HG03565 (cell line): Measurements from ENCODE around the gene TTYH3.

Experiments used
- ATAC-seq: cut with Tn5 transposase; IDR thresholded peaks from one replicate; pipeline ENCODE4 v1.9.1; 2021; ENCODE audit warnings: mild to moderate bottlenecking, moderate library complexity; ENCODE audit not compliant: unreplicated experiment

Gene TTYH3

DNA sequence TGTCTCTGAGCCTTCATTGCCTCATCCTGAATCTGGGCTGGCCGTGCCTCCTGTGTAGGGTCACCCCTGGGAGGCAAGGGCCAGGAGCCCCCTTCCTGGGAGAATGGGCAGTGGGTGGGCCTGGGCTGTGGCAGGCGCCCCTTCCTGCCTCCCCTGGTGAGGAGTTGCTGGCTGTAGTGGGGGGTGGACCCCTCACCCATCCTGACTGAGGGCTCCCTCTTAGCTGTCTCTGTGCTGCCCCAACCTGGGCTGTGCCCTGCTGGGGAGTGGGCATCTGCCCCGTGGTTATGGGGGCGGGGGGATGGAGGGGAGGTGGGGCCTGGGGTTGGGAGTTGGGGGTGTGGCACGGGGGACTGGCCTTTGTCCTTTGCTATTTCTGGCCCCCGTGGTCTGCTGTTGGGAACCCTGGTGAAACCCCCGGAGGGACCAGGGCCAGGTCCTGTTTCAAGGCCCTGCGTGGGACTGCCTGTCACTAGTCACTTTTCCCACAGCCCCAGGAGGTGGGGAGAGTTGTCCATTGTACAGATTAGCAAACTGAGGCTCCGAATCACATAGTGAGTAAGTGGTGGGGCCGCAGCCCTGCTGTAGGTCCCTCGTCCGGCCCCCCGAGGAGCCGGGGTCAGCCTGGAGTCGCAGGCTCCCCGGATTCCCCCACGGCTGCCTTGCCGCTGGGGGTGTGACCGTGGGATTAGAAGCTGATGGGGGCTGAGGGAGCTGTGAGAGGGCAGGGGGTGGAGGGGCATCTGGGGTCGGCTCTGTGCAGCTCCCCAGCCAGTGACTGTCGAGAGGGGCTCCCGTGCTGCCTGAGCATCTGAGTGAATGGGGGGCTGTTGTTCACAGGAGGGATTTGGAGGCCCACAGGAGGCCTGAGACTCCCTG, 2.7 kb downstream of the TTYH3 start:
- ATAC-seq, result no peak

DNA sequence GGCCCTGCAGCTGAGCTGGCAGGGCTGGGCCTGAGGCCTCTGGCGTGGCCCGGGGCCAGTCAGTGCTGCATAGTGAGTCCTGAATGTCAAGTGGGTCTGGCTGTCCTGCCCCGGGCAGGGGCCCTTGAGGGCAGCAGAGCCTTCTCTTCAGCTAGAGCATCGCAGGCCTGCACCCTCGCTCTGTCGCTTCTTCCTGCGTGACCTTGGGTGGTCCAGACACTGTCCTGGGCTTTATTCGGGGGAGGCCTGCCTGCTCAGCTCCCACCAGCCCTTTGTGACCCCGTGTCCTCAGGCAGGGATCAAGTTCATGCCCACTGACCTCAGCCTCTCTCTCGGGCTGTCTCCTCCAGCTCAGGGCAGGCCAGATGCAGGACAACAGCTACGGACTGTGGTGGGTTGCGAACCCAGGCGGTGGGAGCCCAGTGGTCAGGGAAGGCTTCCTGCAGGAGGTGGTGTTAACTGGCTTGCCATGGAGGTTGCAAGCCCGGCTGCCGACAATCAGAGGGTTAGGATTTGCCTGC, 3.4 kb downstream of the TTYH3 start:
- ATAC-seq, result no peak

DNA sequence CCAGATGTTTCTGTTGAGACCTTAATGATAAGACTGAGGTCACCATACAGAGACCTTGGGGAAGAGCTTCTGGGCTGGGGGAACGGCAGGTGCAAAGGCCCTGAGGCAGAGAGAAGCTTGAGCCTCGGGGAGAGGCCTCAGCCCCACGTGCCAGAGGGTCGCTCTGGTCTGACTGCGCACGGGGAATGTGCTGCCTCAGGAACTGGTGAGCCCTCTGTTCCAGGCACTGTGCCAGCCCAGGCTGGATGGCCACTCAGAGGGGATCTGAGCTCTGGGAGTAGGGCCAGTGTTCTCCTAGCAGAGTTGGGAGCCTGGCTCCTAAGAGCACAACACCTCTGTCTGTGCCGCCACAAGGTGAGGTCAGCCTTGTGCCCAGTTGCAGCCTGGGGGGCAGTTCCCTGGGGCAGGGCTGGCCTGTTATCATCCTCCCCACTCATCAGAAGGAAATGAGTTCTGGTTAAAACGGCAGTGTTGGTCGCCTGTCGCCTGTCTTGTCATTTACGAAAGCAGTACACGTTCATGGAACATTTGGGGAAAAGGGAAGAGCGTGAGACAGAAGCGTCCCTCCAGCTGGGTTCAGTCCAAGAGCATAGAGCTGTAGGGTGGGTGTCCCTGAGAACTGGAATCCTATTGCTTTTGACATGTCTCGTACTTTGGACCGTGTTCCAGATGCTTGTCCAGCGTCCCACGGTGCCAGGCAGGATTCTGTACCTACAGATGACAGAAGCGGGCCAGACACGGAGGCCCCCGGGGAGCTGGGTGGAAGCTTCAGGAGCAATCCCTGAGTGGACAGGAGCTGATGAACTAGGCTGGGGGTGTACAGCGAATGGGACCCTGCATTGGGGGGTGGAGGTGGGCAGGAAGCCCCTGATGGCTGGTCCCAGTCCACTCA, 4.3 kb downstream of the TTYH3 start:
- no peak for ATAC-seq

DNA sequence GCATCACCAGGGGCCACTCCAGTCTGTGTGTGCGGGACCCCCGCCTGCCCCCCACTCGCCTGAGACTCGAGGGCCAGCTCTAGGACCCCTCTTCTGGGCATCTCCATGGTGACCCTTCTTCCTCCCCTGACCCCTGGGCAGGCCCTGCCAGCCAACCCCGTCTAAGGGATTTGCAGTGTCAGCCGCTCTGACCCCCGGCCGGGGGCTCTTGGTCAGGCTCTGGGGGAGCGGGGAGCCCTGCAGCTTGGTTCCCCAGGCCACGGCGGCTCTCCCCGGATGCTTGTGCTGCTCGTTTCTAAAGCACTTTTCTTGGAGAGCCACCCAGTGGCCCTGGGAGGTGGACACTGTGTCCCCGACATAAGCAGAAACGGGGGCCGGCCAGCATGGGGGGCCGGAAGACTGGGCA, 5.3 kb downstream of the TTYH3 start:
- no peak for ATAC-seq

DNA sequence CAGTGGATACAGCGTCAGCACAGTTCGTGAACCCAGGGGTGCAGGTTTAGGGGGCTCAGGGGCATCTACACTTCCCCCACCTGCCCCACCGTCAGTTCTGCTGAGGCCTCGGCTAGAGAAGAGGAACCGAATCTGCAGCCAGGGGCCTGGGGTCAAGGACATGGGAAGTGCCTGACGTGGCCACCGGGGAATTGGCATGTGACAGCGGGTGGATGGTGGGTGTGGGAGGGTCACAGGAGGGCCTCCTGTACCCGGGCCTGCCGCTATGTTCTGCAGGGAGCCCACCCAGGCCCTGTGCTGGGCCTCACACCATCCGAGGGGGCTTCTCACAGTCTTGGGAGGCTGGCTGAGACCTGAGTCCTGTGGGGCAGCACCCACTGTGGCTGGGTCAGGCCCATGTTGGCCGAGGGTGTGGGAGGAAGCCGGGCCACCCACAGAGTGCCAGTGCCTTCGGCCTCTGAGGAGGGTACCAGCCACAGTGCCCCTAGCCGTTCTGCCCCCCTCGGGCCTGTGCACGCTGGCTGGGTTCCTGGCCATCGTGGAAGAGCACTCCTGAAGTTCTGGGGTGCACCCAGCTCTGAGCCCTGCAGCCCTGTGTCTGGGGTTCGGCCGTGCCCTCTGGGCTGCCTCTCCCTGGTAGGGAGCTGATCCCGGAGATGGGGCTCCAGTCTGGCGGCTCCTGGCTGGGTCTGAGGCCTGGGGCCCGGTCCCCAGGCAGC, 5.9 kb downstream of the TTYH3 start:
- no peak for ATAC-seq

DNA sequence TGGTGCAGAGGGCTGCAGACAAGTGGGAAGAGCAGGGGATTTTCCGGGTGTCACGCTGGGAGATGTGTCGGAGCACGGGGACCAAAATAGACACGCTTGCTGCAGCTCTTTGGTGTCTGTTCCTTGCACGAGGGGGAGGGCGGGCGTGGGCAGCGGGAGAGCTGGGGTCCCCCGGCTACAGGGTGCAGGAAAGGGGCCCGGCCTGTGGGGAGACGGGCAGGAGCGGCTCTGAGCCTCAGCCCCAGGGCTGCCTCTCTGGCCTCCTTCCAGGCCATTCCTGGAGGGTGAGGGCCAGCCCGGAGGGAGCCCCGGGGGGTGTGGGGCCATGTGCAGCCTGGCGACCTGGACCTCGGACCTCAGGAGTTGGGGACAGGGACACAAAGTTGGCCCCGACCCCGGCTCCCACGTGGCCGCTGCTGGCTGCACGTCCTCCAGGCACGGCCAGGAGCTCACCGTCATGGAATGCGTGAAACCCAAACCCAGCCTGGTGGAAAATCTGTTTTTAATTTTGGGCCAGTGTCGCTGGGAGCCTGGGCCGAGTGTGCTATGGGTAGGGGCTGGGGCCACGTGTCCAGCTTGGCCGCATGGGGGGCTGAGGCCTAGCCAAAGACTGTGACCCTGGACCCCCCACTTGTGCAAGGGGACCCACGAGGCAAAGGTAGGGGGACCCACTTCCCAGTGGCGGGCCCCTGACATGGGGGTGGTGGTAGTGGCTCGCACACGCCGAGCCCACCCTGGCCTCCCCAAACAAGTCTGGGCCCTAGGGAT, 6.6 kb downstream of the TTYH3 start:
- ATAC-seq, result no peak

DNA sequence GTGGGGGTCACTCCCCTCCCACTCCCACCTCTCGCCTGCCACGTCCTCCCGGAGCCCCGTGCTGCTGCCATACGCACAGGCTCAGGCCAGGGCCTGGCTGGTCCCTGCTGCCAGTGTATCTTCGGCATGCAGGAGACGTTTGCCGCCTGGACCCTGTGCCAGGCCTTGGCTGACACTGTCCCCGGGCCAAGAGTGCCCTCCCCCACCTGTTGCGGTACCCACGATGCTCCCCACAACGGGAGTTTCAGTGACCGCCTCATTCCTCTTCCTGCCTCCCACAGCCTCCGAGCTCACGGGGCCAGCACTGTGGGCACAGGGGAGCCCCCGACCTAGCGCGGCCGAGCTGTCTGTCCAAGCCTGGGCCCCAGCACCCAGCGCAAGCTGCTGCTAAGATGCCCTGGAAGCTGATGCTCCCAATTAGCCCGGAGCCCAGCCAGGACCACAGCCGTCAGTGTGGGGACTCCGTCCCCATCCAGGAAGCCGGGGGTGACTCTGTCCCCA, 7.4 kb downstream of the TTYH3 start:
- no peak for ATAC-seq

DNA sequence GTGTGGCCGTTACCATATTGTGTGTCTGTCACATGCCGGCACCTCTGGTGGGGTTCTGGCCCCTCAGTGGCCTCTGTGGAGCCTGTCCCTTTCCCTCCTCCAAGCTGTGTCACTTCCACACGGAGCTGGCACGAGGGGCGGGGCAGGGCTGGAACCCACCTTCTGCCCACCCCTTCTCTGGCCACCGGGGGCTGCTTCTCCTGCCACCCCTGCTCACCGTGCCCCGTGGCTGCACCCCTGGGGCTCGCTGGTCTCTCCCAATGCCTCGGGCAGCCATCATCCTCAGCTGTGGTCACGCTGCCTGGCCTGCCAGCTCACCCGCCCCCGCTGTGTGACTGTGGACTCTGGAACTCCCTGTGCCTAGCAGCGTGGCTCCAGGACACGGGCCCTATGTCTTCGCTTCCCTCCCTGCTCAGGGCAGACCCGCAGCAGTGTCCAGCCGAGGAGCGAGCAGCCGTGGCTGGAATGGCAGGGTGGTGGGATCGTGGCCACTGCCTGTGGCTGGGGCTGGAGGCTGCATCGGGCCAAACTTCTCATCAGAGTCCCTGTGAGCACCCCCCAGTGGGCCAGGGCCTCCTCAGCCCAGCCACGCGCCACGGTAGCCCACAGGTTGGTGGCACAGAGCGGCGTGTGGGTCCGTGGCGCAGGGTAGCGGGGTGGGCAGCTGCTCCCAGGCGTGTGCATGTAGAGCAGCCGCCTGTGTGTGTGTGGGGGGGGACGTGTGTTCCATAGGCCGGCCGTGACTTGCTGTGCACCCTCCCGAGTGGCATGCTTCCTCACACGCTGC, 8.1 kb downstream of the TTYH3 start:
- ATAC-seq, result no peak

DNA sequence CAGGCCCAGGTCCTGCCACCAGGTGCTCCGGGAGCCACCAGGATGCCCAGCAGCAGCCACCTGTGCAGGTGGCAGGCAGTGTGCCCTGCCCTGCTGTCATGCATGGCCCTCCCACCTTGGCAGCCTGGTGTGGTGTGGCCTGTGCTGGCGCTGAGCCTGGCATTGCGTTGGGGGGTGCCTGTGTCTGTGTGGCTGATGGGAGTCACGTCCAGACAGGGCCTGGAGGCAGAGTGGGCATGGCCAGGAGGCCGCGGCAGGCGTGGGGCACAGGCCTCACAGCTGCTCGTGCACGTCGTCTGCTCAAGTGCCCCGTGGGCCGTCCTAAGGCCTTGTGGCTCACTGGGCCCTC, 8.7 kb downstream of the TTYH3 start:
- no peak for ATAC-seq

DNA sequence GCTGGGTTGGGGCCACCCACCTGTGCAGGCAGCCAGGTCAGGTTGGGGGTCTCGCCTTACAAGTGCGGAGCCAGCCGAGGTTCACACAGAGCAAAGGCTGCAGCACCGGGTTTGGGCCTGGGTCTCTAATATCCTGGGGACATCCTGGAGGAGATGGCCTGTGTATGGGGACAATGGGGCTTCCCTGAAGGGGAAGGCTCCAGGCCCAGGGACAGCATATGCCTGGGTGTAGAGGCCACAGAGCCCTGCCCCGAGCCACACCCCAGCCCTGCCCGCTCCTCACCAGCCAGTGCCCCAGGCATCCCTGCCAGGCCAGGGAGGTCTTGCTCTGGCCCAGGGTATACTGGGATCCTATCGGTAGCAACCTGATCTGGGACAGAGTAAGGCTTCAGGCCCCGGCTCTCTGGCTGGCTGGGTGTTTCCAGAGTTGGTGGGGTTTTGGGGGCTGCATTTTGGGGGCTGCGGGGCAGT, 9.1 kb downstream of the TTYH3 start:
- ATAC-seq, result no peak

DNA sequence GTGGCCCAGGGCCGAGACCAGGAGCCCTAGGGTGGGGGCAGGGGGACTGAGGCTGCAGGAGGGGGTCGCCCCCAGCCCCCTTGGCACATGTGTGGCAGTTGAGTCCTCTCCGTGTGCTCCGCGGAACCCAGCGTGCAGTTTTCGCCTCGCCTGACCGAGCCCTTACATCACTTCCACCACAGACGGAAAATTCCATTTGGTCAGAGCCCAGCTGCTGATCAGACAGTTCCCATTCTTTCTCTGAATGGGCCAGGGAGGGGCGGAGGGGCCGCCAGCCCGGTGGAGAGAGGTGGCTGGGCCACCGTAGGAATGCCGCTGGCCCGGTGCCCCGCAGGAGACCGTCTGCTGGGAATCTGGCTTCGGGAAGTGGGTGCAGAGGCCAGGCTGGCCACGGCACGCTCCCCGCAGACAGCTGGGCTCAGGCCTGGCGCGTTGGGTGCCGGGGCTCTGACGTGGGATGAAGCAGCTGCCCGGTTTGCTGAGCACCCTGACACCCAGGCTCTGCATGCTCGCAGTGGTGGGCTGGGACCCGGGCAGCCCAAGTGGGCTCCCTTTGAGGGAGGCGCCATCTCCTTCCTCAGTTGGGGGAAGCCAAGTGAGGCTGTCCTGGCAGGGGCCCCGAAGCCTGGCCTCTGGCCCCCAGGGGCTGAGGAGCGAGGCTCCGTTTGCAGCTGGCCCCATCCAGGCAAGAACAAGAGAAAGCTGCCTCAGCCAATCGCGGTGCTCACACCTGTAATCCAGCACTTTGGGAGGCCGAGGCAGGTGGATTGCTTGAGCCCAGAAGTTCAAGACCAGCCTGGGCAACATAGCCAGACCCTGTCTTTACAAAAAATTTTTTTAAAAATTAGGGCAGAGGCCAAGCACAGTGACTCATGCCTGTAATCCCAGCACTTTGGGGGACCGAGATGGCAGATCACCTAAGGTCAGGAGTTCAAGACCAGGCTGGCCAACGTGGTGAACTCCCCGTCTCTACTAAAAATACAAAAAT, 9.9 kb downstream of the TTYH3 start:
- ATAC-seq, result no peak

DNA sequence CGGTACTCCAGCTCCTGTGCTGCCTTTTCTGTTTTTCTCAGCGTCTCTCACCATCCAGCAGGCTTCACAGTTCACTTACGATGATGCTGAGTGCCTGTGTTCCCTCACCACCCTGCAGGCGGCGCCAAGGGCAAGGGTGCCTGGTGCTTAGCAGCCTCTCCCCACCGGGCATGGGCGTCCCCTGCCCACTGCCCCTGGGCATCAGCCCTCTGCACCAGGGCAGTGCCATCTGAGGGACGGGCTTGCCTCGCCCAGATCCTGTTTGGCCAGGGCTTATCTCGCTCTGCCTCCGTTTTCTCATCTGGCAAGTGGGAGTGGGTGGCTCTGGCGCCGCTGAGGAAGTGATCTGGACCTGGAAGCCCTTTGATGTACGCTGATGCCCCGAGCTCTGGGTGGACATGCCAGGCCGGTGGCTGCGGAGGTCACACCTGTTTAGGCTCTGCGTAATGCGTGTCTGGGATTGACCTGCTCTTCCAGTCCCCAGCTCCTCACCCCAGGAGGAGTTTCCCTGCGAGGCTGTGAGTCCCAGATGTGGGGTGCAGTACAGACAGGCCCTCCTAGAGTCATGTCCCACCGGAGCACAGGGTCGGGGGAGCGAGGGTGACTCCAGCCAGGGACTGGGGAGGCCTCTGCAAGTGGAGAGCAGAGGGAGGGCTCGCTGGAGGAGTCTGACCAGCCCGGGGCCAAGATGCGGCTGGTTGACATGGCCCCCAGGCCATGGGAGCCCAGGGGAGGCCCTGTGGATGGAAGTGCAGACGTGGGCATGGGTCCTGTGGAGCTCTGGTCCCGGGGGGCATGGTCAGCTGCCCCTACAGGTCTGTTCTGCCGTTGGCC, 11.8 kb downstream of the TTYH3 start:
- ATAC-seq, result no peak

DNA sequence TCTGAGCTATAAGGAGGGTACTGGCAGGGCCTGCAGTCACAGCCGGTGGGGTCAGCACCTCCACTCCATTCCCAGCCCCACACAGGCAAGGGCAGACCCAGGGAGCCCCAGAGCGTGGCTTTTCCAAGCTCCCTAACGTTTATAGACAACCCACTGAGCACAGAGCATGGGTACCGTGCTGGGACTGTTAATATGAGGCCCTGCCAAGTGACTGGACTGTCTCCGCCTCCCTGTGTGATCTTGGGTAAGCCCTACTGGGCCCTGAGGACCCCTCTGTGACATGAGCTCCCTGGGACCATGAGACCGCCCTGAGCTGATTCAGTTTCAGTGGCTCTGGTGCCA, 12.4 kb downstream of the TTYH3 start:
- no peak for ATAC-seq

DNA sequence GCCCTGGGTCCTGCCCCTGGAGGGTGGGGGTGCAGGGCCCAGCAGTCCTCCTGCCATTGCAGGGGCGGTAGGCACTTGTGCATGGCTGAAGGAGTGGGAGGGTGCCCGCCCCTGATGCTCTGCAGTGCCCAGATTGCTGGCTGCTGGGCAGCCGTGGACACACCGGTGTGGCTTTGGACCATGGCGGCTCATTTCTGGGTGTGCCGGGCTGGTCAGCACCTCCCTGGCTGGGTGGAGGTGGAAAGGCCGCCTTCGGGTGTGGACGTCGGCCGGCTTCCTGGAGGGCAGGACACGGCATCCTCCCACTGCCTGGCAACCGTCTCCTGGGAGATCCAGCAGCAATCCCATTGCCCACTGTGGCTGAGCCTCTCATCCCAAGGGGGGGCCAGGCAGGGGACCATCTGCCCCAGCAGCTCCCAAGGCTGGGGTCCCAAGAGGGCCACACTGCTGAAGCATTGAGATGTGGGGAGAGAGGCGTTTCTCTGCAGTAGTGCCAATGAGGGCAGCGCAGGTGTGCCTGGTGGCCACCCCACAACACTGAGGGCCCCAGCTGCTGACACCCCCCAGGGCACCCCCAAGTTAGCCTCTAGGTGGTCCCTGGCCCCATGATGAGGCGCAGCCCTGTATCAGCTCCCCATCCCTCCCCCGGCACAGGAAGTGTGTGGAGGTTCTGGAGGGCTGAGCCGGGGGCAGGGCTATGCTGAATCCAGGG, 12.9 kb downstream of the TTYH3 start:
- ATAC-seq, result no peak

DNA sequence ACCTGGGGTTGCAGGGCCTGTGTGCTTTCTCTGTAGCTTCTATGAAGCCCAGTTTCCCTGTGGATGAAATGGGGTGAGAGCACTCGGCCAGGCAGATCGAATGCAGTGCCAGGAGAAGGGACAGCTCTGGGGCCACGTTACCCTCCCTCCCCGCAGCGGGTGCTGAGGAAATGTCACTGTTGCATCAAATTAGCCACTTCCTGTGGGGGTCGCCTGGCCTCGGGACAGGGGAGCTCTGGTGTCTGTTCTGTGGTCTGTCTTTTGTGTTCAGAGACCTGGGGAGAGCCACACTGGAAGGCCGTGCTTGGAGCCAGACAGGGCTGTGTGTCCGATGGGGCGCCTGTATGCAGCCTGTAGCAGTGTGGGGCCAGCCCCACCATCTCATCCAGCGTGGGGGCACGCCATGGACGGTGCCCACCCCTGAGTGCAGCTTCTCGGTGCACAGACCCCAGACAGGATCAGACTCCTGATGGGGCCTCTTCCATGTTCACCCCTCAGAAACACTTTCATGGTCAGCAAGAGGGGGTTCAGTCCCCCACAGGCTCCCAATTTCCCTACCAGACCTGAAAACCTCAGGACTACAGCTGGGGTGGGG, 13.6 kb downstream of the TTYH3 start:
- ATAC-seq, result no peak

DNA sequence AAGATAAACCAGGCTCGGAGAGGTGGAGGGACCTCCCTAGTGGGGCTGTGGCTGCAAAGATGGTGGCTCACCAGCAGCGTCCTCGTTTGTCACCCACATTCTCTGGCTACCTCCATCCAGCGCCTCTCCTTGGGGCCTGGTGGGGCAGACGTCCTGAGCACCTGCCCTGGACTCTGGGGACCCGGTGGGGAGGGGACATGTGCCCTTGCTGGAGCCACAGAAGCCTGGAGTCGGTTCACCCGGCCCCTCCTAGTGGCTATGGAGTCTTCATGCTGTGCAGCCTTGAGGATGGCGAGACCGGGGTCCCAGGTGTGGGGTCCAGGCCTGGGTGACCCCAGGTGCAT, 14.5 kb downstream of the TTYH3 start:
- ATAC-seq, result no peak
